Esophagus squamous epithelium (tissue), 4 donors: ENCODE data around the gene PTPN18.

Experiments
- CTCF ChIP-seq, 6 experiments: fragments of 450-650 bp in 4 of 6; fragments of 200-600 bp in 2 of 6; sonication (generic) in 2 of 6; IDR thresholded peaks; one replicate each; pipeline ENCODE4 v1.5.1; 2016 to 2019; ENCODE audit warnings: antibody characterized with exemption in 6 of 6, mild to moderate bottlenecking in 4 of 6, moderate library complexity in 4 of 6
- POLR2A ChIP-seq, 4 donors: fragments of 450-650 bp; IDR thresholded peaks; one replicate each; pipeline ENCODE4 v1.6.1; 2017; ENCODE audit warnings: antibody characterized with exemption in 4 of 4, mild to moderate bottlenecking in 4 of 4, moderate library complexity in 3 of 4

GRCh38 chr2:130377491-130377890, 21.6 kb downstream of the PTPN18 start:
- TF ChIP-seq POLR2A (IDR thresholded peaks at IDR 0.05): no peak
- no peak for TF ChIP-seq CTCF (IDR thresholded peaks at IDR 0.05)
